Suprapubic skin (tissue), 4 donors: ENCODE measurements around the gene KRT20. TPM values are rescaled to one million over a fixed set of nuclear protein-coding genes. Genes with fewer than 3 reads are reported as not detected.
A peak's percentile ranks its signal among the peaks of the same experiment; 100 is the strongest.

Source experiments
- DNase-seq, 2 donors: peaks; one replicate each; pipeline ENCODE4 v3.0.0-alpha.2; 2019; ENCODE audit warnings: low spot score in 2 of 2
- H3K27ac ChIP-seq: fragments of 200-600 bp; sonication (generic); one replicate; pipeline ENCODE4 v1.5.1; 2019
- H3K27me3 ChIP-seq: fragments of 200-600 bp; sonication (generic); one replicate; pipeline ENCODE4 v1.5.1; 2019
- H3K36me3 ChIP-seq: fragments of 200-600 bp; sonication (generic); one replicate; pipeline ENCODE4 v1.5.1; 2019
- H3K4me1 ChIP-seq: fragments of 200-600 bp; sonication (generic); one replicate; pipeline ENCODE4 v1.5.1; 2019
- H3K4me3 ChIP-seq: fragments of 200-600 bp; sonication (generic); one replicate; pipeline ENCODE4 v1.5.1; 2019; ENCODE audit warnings: mild to moderate bottlenecking
- H3K9me3 ChIP-seq: fragments of 200-600 bp; sonication (generic); one replicate; pipeline ENCODE4 v1.5.1; 2019
- EP300 ChIP-seq: sonication (generic); formaldehyde crosslinking; IDR thresholded peaks from one replicate; pipeline ENCODE4 v1.6.1; 2017; ENCODE audit warnings: antibody characterized with exemption
- POLR2A ChIP-seq, 2 donors: fragments of 450-650 bp; IDR thresholded peaks; one replicate each; pipeline ENCODE4 v1.6.1; 2017; ENCODE audit warnings: antibody characterized with exemption in 2 of 2, mild to moderate bottlenecking in 2 of 2, moderate library complexity in 2 of 2
- POLR2AphosphoS5 ChIP-seq, 3 donors: sonication (generic); formaldehyde crosslinking; IDR thresholded peaks; one replicate each; pipeline ENCODE4 v1.6.1; 2017; ENCODE audit warnings: antibody characterized with exemption in 3 of 3
- WGBS: methylation state at CpG from one replicate; pipeline ENCODE4 v1.1.5; 2018; 5-methylcytosine and 5-hydroxymethylcytosine counted together
- total RNA-seq, 4 donors: library from RNA; depleted of rRNA; stranded (reverse); fragments of >200 nt; gene quantifications; one replicate each; pipeline ENCODE4 v1.1.0, GENCODE V29; 2016
- TF ChIP-seq, protein P1 (sequence below), 2 donors: fragments of 200-600 bp in 1 of 2; fragments of 450-650 bp in 1 of 2; sonication (generic) in 1 of 2; IDR thresholded peaks; one replicate each; pipeline ENCODE4 v1.5.1; 2016 to 2019; ENCODE audit warnings: antibody characterized with exemption in 2 of 2, mild to moderate bottlenecking in 1 of 2, moderate library complexity in 1 of 2

Gene KRT20
- total RNA-seq, 4 donors from 2014 or later = 0.60 TPM; not detected in 3

DNA sequence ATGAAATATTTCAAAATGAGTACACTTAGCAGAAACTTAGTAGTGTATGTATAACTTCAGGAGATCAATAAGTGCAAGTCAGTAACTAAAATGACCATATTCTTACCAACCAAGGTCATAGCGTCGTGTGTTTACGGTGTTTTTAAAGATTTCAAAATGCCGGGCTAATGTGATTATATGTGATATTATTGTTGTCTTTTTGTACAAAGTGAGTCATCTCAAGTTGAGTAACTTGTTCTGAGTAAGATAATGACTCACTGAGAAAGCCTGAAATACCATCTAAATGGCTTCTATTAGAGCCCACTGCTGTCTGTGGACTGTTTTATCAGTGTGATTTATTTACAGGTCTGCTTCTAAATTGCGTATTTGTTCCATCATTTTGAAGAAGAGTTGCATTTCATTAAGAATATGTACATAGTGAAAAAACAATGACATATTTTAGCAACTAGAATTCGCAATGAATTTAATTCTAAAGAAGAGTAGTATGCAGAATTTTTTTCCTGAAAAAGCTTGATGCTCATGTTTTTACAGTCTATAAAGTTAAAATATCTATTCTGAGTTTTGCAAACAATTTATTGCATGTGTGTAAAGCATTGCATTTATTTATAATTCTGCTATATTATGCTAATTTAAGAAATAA lies 30.7 kb downstream of the KRT20 start:
- 34% methylated on average over 6 of the region's 6 CpGs for WGBS
- Histone ChIP-seq H3K36me3 (no peaks in the 10 kb centered on the region), H3K9me3 (no peaks in the 10 kb centered on the region), H3K27ac (peak overlapping the region; percentile 56), H3K4me1 (peaks cover 45% of the 10 kb centered on the region), H3K4me3 (no peak overlapping the region), H3K27me3 (peaks cover 6% of the 10 kb centered on the region)
- DNase-seq = no peak
- TF ChIP-seq POLR2AphosphoS5 (IDR thresholded peaks at IDR 0.05) = no peak
- TF ChIP-seq EP300 = no peak
- TF ChIP-seq, protein P1, sequence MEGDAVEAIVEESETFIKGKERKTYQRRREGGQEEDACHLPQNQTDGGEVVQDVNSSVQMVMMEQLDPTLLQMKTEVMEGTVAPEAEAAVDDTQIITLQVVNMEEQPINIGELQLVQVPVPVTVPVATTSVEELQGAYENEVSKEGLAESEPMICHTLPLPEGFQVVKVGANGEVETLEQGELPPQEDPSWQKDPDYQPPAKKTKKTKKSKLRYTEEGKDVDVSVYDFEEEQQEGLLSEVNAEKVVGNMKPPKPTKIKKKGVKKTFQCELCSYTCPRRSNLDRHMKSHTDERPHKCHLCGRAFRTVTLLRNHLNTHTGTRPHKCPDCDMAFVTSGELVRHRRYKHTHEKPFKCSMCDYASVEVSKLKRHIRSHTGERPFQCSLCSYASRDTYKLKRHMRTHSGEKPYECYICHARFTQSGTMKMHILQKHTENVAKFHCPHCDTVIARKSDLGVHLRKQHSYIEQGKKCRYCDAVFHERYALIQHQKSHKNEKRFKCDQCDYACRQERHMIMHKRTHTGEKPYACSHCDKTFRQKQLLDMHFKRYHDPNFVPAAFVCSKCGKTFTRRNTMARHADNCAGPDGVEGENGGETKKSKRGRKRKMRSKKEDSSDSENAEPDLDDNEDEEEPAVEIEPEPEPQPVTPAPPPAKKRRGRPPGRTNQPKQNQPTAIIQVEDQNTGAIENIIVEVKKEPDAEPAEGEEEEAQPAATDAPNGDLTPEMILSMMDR (IDR thresholded peaks at IDR 0.05) = no peak
- TF ChIP-seq POLR2A (IDR thresholded peaks at IDR 0.05) = no peak

DNA sequence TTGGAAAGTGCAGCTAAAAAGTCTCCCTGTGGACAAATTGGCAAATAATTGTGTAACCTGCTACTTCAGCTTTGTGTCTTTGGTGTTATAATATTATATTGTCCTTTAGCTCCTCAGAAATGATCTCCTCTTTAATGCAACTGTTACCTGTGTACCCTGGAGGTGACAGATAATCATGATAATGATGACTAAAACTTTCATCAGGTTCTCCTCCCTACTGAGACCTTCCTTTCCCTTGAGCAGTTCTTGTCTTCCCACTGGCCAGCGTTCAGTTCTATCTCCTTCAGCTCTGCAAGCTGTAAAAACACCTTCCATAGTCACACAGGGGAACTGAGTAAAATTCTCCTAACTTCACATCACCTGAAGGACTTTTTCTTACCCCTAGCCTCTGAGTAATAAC lies 32.7 kb downstream of the KRT20 start:
- DNase-seq = no peak
- TF ChIP-seq POLR2AphosphoS5 (IDR thresholded peaks at IDR 0.05) (no peak), EP300 (no peak), POLR2A (IDR thresholded peaks at IDR 0.05) (no peak)
- TF ChIP-seq, protein P1 (IDR thresholded peaks at IDR 0.05) = no peak
- Histone ChIP-seq H3K9me3 (no peaks in the 10 kb centered on the region), H3K27ac (peak overlapping the region; percentile 50), H3K4me1 (peaks cover 38% of the 10 kb centered on the region), H3K36me3 (no peaks in the 10 kb centered on the region), H3K4me3 (no peak overlapping the region), H3K27me3 (peaks cover 7% of the 10 kb centered on the region)
- 48% methylated on average over 1 of the region's 1 CpG for WGBS

DNA sequence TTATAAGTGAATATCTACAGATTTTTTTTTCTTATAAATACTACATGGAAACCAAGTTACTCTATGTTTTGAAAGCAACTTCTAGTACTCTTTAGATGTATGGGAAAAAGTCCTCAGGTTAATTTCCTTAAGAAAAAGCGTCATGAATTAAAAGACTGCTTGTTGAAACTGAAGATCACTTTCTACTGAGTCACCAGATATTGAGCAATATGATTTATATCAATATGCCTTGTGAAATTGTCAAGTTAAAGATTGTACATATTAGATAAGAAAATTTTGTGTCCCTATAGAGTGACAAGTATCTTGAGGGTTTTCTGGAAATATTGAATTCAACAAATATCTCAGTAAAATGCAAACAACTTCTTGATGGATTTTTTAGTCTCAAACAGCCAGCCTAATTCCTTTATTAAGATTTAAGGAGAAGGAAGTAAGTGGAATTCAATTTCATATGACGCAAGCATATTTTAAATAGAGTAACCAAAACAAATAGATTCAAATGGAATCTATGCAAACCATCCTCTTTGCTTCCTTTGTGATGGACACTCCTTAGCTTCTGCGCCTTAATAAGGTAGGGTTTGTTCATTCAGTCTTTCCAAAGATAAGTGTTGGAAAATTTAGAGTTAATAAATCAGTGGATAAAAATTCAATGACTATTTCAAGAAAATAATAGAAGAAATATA lies 34.6 kb downstream of the KRT20 start:
- Histone ChIP-seq H3K36me3 (no peaks in the 10 kb centered on the region), H3K4me3 (no peak overlapping the region), H3K9me3 (no peaks in the 10 kb centered on the region), H3K27me3 (peaks cover 7% of the 10 kb centered on the region), H3K27ac (peak overlapping the region; percentile 72), H3K4me1 (peaks cover 30% of the 10 kb centered on the region)
- WGBS = 63% methylated on average over 3 of the region's 3 CpGs
- TF ChIP-seq, protein P1 (IDR thresholded peaks at IDR 0.05) = no peak
- TF ChIP-seq POLR2A (IDR thresholded peaks at IDR 0.05) (no peak), POLR2AphosphoS5 (IDR thresholded peaks at IDR 0.05) (no peak), EP300 (no peak)
- DNase-seq = no peak

DNA sequence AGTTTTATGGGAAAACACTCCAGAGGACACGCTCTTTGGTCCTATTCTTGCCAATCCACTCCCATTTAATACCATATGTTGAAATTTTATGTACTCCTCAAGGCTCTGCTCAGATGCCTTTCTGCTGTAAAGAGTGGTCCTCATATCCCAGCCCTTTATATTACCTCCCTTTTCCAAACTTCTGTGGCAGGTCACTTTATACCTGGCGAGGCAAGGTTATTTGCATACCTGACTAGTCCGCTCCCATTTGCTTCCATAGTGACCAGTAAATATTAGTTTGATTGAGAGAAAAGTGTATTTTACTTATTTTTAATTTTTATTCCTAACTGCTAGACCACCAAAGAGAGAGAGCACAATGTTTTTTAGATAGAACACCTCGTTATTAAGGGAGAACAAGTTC lies 35.3 kb downstream of the KRT20 start:
- Histone ChIP-seq H3K27me3 (peaks cover 7% of the 10 kb centered on the region), H3K27ac (peak overlapping the region; percentile 72), H3K36me3 (no peaks in the 10 kb centered on the region), H3K9me3 (no peaks in the 10 kb centered on the region), H3K4me3 (no peak overlapping the region), H3K4me1 (peaks cover 23% of the 10 kb centered on the region)
- WGBS = 70% methylated on average over 4 of the region's 4 CpGs
- TF ChIP-seq POLR2AphosphoS5 (IDR thresholded peaks at IDR 0.05) = no peak
- TF ChIP-seq, protein P1 (IDR thresholded peaks at IDR 0.05) = no peak
- no peak for TF ChIP-seq POLR2A (IDR thresholded peaks at IDR 0.05)
- no peak for TF ChIP-seq EP300
- DNase-seq = no peak

DNA sequence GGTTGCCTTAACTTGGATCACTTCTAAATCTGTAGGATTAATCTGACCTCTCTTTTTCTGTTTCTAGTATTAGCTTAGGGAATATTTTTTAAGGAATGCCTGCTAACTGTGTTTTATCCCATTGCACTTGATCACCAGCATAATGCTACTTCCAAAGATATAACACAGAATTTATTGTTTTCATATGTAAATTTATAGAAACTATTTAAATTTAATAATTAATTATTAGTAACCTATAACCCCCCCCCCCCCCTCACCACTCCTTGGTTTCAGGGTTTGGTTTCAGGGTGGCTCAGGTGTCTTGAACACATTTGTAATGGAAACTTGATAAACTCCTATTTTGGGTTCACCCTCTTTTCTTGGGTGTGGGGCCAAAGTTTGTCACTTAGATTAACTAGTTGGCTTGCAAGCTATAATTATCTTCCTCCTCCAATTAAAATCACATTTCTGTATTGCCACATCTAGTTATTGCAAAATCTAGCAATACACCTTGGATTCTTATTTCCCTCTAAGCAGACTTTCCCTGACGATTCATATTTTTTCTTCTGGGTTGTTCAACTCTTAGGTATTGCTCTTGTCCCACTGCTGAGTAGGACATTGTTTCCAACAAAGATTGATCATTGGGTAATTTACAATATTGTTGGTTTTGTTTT lies 36.3 kb downstream of the KRT20 start:
- no peaks in the 10 kb centered on the region for H3K36me3 ChIP-seq
- no peak overlapping the region for H3K4me3 ChIP-seq
- peaks cover 12% of the 10 kb centered on the region for H3K4me1 ChIP-seq
- peak overlapping the region; percentile 72 for H3K27ac ChIP-seq
- no peak for DNase-seq
- TF ChIP-seq EP300 = no peak
- whole genome bisulfite sequencing = 59% methylated on average over 1 of the region's 1 CpG
- H3K27me3 ChIP-seq = peaks cover 7% of the 10 kb centered on the region
- no peaks in the 10 kb centered on the region for H3K9me3 ChIP-seq
